NCI-H2196 treated with DMSO at 0.1 percent for 48 hours (cell line): ENCODE results near the gene SGPP1.
"Not testable (repeated sequence)": the region's sequence is repeated elsewhere in the genome, so short reads cannot be mapped to it uniquely, and the experiment has no call there.

ENCODE experiments used
- DNase-seq: peaks from one replicate; lab custom pipeline; 2025; ENCODE audit not compliant: unreplicated experiment; lab: John Stamatoyannopoulos, UW

SGPP1 gene

DNA sequence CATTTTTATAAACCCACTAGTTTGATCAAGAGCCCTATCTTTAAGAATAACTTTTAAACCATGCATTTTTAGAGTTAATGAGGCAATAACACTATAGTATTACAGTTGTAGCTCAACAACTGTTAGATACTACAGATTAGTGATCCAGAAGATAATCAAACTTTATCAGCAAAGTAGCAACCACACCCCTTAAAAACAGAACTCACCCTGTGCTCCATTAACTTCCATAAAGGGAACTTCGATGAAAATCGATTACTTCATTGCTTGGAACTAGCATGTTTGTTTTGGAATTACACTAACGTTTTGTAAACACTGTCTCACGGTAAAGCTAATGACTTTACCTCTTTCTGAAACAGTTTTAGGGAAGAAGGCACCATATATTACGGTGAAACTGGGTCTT is 1.4 kb downstream of the SGPP1 start:
- no peak for DNase-seq

DNA sequence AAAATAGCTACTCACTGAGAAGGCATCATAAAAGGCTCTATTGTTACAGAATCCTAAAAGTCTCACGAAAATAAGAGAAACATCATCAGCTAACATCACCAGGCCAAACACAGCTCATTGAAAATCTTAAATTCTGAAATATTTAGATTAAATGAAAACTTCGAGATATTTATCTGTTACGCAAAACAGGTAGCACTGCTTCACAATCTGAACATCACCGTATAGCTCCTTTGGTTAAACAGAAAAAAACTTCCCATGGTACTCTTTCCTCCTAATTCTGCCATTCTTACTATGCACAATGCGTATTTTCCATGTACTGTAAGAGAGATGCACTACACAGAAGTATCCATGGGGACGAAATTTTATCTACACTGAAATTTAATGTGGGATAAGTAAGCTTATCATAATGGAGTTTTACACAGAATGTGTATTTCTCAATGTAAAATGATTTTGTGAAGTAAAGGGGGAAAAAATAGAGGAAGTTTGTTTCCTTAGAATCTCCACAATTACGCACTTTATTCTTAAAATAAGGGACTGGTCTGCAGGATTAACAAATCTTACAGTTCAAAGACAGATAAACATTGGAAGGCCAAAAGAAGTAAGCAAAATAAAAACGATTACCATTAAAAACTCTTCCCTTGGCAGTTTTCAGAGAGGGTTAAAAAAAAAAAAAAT is 1.9 kb downstream of the SGPP1 start:
- DNase-seq: no peak

DNA sequence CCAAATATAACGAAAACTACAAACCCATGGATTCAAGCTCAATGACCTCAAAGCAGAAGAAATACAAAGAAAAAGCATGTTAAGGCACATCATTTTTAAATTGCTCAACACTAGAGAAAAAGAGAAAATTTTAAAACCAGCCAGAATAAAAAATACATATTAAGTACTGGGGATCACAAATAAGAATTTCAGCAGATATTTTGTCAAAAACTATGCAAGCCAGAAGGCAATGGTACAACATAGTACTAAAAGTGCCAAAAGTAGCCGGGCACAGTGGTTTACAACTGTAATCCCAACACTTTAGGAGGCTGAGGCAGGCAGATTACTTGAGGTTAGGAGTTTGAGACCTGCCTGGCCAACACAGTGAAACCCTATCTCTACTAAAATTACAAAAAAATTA is 10.2 kb downstream of the SGPP1 start:
- DNase-seq: peak; percentile 34

DNA sequence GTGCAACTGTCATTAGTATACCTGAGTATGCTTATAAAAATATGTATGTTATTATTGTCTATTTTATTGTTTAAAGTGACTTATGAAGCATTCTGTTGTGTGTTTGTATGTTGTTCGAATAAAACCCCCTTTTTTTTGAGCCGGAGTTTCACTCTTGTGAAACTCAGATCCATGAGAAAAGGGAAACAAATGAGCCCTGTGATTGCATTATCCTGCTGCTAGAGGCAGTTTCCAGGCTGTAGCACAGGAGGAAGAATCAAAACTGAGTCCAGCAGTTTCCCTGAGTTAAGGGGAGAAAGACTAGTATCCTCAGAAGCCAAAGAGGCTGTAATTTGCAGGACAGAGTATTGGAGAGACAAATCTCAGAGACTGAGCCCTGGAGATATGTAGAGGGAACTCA is 12.5 kb downstream of the SGPP1 start:
- no peak for DNase-seq

- no peak for DNase-seq
These were observed 14.1 kb downstream of the SGPP1 start for GRCh38 chr14:63713764-63714163.

- no peak for DNase-seq
These were observed 14.8 kb downstream of the SGPP1 start for GRCh38 chr14:63713058-63713457.

- no peak for DNase-seq
These were observed 15.7 kb downstream of the SGPP1 start for GRCh38 chr14:63712123-63712522.

DNA sequence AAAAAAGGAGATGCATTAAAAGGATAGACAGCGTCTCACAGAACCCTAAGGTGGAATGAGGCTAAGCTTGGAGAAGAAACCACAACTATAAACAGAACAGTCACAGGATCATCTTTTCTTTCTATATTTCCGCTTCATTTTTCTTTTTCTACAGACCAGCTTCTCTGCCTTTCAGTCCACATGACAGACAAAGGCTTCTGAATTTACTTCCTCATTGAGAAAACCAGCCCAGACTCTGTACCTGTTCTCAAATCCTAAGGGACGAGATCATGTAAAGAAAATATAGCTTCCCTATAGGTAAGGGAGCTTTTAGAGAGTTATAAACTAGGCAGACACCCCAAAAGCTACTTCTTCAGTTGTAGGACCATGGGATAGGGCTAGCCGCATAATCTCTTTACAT is 17.4 kb downstream of the SGPP1 start:
- no peak for DNase-seq

DNA sequence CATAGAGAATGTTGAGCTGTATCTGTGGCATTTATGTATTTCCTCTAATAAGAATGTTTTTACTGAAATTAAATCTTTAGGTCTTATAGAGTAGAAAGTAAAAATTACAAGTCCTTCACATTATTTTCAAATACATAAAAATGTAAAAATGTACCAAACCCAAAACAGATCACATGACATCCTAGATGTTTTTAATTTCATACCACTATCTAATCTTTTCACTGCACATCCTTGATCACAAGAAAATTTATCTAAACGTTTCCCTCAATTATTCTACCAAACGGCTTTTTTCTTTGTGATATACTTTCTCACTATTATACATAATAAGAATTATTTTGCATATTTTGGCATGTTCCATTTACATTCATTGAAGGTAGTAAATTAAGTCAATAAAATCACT is 18.3 kb downstream of the SGPP1 start:
- no peak for DNase-seq

DNA sequence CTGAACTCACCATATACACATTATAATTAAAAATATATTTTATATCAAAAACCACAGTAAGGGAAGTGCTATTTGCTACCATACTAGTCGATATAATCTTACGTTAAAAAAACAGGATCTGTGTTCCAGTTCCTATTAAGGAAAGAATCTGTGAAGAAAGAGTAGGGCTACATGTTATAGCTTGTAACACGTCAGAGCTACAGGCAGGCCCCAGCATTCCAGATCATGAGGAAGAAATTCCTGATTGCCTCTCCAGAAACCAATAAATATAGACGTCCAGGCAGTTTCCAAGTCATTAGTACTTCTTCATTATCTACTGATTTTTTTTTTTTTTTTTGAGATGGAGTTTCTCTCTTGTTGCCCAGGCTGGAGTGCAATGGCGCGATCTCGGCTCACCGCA is 20.6 kb downstream of the SGPP1 start:
- DNase-seq: no peak

DNA sequence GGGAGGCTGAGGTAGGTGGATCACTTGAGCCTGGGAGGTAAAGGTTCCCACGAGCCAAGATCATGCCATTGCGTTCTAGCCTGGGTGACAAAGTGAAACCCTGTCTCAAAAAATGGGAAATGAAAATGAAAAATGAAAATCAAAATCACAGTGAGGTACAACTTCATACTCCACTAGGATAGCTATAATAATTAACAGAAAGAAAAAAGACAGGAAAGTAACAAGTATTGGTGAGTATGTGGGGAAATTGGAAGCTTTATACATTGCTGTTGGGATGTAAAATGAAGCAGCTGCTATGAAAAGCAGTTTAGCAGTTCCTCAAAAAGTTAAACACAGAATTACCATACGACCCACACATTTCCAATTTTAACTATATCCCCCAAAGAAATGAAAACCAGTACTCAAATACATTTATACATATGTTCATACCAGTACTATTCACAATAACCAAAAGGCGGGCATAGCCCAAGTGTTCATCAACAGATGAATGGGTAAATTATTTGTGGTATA is 22.2 kb downstream of the SGPP1 start:
- DNase-seq: no peak

- not testable (repeated sequence) for DNase-seq
These were observed 25.3 kb downstream of the SGPP1 start for GRCh38 chr14:63702530-63702929.

DNA sequence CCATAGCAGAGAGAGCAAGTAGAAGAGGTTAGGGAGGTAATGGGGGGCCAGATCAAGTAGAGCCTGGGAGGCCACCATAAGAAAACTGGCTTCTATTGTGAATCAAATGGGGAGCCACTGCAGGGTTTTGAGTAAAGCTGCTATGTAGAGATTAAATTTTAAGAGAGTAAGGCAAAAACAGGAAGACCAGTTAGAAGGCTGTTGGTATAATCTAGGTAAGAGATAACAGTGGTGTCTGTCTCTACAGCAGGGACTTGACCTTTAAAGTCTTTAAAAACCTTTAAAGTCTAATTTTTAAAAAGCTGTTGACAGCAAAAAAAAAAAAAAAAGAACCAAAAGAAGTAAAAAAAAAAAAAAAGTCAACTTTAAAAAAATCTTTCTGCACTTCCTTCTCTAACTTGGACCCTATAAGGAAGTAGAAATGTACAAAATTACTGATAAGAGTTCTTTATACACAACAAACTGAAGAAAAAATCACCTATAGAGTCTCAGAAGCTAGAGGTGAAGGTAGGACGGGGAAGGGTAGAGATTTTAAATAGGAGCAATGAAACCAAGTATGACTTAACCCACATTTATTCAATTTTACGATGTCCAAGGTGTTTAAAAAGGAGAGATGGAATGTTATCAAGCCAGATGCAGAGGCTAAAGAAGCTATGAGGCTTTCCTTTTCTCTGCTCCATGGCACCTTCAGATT is 26.1 kb downstream of the SGPP1 start:
- DNase-seq: no peak

GRCh38 chr14:63692310-63693020 is 35.4 kb downstream of the SGPP1 start:
- no peak for DNase-seq

GRCh38 chr14:63689132-63689531 is 38.7 kb downstream of the SGPP1 start:
- no peak for DNase-seq

DNA sequence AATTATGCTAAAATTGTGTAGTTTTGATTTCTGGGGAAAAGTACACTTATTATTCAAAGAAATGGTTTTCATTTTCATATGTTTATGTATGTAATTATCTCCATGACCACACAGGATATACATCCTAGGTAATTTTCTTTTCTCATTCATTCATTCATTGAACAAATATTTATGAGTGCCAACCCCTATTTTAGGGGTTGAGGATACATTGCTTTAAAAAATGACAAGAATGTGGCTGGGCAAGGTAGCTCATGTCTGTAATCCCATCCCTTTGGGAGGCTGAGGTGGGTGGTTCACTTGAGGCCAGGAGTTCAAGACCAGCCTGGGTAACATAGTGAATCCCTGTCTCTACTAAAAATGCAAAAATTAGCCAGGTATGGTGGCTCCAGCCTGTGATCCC is 40.9 kb downstream of the SGPP1 start:
- no peak for DNase-seq

- no peak for DNase-seq
These were observed 42.5 kb downstream of the SGPP1 start for GRCh38 chr14:63685401-63685800.

DNA sequence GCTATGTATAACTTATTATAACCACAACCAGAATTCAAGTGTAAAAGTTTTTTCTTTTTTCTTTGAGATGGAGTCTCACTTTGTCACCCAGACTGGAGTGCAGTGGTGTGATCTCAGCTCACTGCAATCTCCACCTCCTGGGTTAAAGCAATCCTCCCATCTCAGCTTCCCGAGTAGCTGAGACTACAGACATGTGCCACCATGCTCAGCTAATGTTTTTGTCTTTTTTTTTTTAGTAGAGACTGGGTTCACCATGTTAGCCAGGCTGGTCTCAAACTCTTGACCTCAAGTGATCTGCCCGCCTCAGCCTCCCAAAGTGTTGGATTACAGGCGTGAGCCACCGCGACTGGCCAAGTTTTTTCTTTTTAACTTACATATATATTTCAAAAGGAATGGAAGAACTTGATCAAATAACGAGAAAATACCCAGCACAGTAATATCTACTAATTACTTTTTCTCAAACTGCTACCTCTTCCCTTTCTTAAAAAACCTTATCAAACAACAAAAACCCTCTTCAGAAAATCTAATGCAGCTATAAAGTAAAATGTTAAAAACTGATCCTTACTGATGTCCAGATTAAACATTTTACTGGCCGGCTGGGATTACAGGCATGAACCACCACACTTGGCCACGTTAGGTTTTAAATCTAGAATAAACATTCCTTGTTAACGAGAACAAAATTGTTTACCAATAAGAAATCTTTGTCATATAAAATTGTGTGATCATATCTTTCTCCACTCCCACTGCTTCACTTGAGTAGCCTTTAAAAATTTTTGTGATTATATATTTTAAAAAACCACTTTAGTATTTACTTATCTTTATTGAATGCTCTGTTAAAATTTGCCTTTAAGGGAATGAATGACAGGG is 44.9 kb downstream of the SGPP1 start:
- no peak for DNase-seq

- DNase-seq: no peak
These were observed 49.3 kb downstream of the SGPP1 start for GRCh38 chr14:63678536-63678935.

DNA sequence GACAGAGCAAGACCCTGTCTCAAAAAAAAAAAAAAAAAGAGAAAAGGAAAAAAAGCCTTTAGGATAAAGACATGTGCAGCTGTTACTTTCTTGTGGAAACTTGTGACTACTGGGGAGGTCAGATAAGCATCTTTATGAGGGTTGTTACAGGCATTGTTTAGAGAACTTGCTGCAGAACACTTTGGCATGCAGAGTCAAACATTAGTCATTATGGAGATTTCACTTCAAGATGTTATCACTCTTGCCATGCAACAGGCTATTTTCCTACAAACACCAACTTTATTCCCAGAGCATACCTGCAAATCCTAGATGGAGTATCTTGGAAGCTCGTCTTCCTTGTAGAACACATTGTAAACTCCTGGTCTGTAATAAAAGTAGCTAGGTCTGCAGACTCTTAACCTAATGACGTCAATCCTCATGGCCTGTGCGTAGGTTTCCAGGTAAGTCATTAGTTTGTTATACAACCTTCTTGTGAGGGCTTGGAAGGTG is 49.9 kb downstream of the SGPP1 start:
- no peak for DNase-seq

GRCh38 chr14:63676615-63677014 is 51.2 kb downstream of the SGPP1 start:
- no peak for DNase-seq
